Measurements from ENCODE around the gene MYL11.

The MYL11 gene

DNA sequence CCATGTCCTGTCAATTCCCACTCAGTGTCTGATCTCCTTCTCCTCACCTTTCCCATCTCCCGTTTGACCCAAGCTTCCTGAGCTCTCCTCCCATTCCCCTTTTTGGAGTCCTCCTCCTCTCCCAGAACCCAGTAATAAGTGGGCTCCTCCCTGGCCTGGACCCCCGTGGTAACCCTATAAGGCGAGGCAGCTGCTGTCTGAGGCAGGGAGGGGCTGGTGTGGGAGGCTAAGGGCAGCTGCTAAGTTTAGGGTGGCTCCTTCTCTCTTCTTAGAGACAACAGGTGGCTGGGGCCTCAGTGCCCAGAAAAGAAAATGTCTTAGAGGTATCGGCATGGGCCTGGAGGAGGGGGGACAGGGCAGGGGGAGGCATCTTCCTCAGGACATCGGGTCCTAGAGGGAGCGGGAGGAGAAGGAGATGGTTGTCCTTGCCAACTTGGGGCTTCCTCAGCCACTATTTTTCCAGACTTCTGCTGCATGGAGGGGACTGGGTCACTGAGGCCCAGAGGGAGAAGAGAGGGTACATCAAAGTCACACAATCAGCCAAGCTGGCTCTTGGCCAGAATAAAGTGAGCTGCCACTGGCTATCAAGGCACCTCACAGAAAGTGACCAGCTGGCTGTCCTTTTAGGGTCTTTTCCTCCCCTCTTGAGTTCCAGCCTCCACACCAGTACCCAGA, 2.4 kb upstream of the MYL11 start:
- TF ChIP-seq, protein P1, sequence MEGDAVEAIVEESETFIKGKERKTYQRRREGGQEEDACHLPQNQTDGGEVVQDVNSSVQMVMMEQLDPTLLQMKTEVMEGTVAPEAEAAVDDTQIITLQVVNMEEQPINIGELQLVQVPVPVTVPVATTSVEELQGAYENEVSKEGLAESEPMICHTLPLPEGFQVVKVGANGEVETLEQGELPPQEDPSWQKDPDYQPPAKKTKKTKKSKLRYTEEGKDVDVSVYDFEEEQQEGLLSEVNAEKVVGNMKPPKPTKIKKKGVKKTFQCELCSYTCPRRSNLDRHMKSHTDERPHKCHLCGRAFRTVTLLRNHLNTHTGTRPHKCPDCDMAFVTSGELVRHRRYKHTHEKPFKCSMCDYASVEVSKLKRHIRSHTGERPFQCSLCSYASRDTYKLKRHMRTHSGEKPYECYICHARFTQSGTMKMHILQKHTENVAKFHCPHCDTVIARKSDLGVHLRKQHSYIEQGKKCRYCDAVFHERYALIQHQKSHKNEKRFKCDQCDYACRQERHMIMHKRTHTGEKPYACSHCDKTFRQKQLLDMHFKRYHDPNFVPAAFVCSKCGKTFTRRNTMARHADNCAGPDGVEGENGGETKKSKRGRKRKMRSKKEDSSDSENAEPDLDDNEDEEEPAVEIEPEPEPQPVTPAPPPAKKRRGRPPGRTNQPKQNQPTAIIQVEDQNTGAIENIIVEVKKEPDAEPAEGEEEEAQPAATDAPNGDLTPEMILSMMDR (IDR thresholded peaks at IDR 0.05; ENCODE audit: insufficient read depth, low read length, poor library complexity, severe bottlenecking): no peak
- H3K36me3 ChIP-seq (ENCODE audit: control insufficient read depth, insufficient read depth, low read length): no peaks in the 10 kb centered on the region; the same call in 1 of the 2 replicates
- H3K27me3 ChIP-seq (replicated peaks; ENCODE audit: control insufficient read depth, insufficient read depth, low read length): no peaks in the 10 kb centered on the region
- H3K4me3 ChIP-seq (replicated peaks; ENCODE audit: low read depth, low read length): no peak overlapping the region
- DNase-seq (ENCODE audit: extremely low read depth, insufficient read length): no peak

DNA sequence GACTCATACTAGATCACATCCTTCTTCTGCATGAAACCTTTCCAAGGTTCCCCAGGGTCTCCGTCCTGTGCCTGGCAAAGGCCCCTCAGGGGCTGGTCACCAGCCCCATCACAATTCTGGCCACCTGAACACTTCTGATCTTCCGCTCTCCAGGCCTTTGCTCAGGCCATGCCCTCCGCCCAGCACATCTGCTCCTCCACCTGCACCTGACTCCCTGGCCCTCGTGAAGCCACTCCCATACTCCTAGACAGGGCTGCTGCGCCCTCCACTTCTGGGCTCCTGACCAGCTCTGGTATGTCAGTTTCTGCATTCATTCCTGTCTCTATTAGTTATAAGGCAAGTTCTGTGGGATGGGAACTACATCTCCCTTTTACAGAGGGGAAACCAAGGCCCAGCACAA, 1.9 kb upstream of the MYL11 start:
- TF ChIP-seq, protein P1 (IDR thresholded peaks at IDR 0.05; ENCODE audit: insufficient read depth, low read length, poor library complexity, severe bottlenecking): no peak
- Histone ChIP-seq H3K4me3 (replicated peaks; ENCODE audit: low read depth, low read length) (no peak overlapping the region), H3K36me3 (ENCODE audit: control insufficient read depth, insufficient read depth, low read length) (no peaks in the 10 kb centered on the region; the same call in 1 of the 2 replicates), H3K27me3 (replicated peaks; ENCODE audit: control insufficient read depth, insufficient read depth, low read length) (no peaks in the 10 kb centered on the region)
- DNase-seq (ENCODE audit: extremely low read depth, insufficient read length): no peak

DNA sequence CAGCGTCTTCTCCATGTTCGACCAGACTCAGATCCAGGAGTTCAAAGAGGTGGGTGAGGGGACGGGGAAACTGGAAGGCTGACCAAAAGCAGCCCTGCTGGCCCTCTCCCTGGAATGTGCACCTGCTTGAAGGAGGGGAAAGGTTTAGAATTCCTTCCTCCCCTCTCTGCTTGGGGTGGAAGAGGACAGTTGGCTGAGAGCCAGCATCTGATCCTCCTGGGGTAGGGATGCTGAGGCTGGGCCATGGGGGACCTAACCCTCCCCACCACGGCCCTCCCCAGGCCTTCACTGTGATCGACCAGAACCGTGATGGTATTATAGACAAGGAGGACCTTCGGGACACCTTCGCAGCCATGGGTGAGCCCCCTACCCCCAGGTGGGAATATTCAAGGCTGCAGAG, 1.3 kb downstream of the MYL11 start:
- Histone ChIP-seq H3K4me3 (replicated peaks; ENCODE audit: low read depth, low read length) (no peak overlapping the region), H3K27me3 (replicated peaks; ENCODE audit: control insufficient read depth, insufficient read depth, low read length) (no peaks in the 10 kb centered on the region)
- TF ChIP-seq, protein P1 (IDR thresholded peaks at IDR 0.05; ENCODE audit: insufficient read depth, low read length, poor library complexity, severe bottlenecking): no peak

GRCh38 chr16:30376461-30376902, 1.9 kb downstream of the MYL11 start:
- Histone ChIP-seq H3K27me3 (replicated peaks; ENCODE audit: control insufficient read depth, insufficient read depth, low read length) (no peaks in the 10 kb centered on the region), H3K4me3 (replicated peaks; ENCODE audit: low read depth, low read length) (no peak overlapping the region), H3K36me3 (ENCODE audit: control insufficient read depth, insufficient read depth, low read length) (peaks cover 6% of the 10 kb centered on the region; the same call in 1 of the 2 replicates)
- DNase-seq (ENCODE audit: extremely low read depth, insufficient read length): no peak
- TF ChIP-seq, protein P1 (IDR thresholded peaks at IDR 0.05; ENCODE audit: insufficient read depth, low read length, poor library complexity, severe bottlenecking): no peak

More for the DNA sequence above, 1.3 kb downstream of the MYL11 start:
- peaks cover 4% of the 10 kb centered on the region; the same call in 1 of the 2 replicates for H3K36me3 ChIP-seq (ENCODE audit: control insufficient read depth, insufficient read depth, low read length)
- DNase-seq (ENCODE audit: extremely low read depth, insufficient read length): no peak

GRCh38 chr16:30377050-30377811, 2.6 kb downstream of the MYL11 start:
- DNase-seq (ENCODE audit: extremely low read depth, insufficient read length): no peak
- TF ChIP-seq, protein P1 (IDR thresholded peaks at IDR 0.05; ENCODE audit: insufficient read depth, low read length, poor library complexity, severe bottlenecking): no peak
- peaks cover 6% of the 10 kb centered on the region for H3K36me3 ChIP-seq (ENCODE audit: control insufficient read depth, insufficient read depth, low read length)
- peak overlapping the region; percentile 67 for H3K4me3 ChIP-seq (replicated peaks; ENCODE audit: low read depth, low read length)
- no peaks in the 10 kb centered on the region for H3K27me3 ChIP-seq (replicated peaks; ENCODE audit: control insufficient read depth, insufficient read depth, low read length)
